Measurements from ENCODE around the gene SDC4. TPM values are rescaled to one million over a fixed set of nuclear protein-coding genes. Genes with fewer than 3 reads are reported as not detected.

Gene SDC4
- total and polyA plus RNA-seq, 9 of the 15 experiments (the other 6 are each of a cell fraction or from before 2014, with no cell fraction given): 2.1 to 10.7 (median 6.3) TPM

- TF ChIP-seq ZNF318 (IDR thresholded peaks at IDR 0.05; ENCODE audit: borderline replicate concordance in 1 of 2, low read depth in 1 of 2) (no peak), SP2 (IDR thresholded peaks at IDR 0.05; ENCODE audit: extremely low read depth, low read depth, low read length, poor library complexity, severe bottlenecking) (no peak), ZBTB49 (CRISPR knock-in tag; IDR thresholded peaks at IDR 0.05; ENCODE audit: borderline replicate concordance) (no peak), ZNF174 (CRISPR knock-in tag; IDR thresholded peaks at IDR 0.05) (no peak), NCOA1 (IDR thresholded peaks at IDR 0.05; ENCODE audit: low read depth) (no peak), ADNP (tag; IDR thresholded peaks at IDR 0.05) (no peak), CTBP1 (IDR thresholded peaks at IDR 0.05; ENCODE audit: borderline replicate concordance) (no peak), MAFK (IDR thresholded peaks at IDR 0.05; ENCODE audit: low read length) (no peak)
Measured at GRCh38 chr20:45374966-45375365, 26.7 kb upstream of the SDC4 start (continued).

Measured in K562 (cell line).